HepG2 (cell line): ENCODE data around the gene CTIF. TPM values are rescaled to one million over a fixed set of nuclear protein-coding genes. Genes with fewer than 3 reads are reported as not detected.
A peak's percentile ranks its signal among the peaks of the same experiment; 100 is the strongest.

ENCODE experiments used
- ATAC-seq: fragments of 200-7000 bp; cut with Tn5 transposase; 3 replicates; pipeline ENCODE4 v1.9.1; 2020; ENCODE audit warnings: mild to moderate bottlenecking, moderate library complexity
- BruUV-seq: library from RNA; stranded (reverse); fragments of 400-500 nt; replicated peaks from 2 replicates; lab custom pipeline; 2021; lab: Mats Ljungman, UMichigan
- CTCF ChIA-PET: fragments of 300-600 bp; formaldehyde crosslinking; extraction: SDS; loops from one replicate; lab custom pipeline; 2021; ENCODE audit warnings: low total read pairs, inconsistent platforms, low intra/inter-chr PET ratio; lab: Yijun Ruan, JAX
- POLR2A ChIA-PET: fragments of 350-600 bp; sonication (Branson Sonifier 250); formaldehyde crosslinking; loops from one replicate; lab custom pipeline; 2020; ENCODE audit warnings: antibody characterized with exemption, inconsistent platforms; lab: Yijun Ruan, JAX
- DNase-seq: peaks from one replicate; pipeline ENCODE4 v3.0.0-alpha.2; 2015; ENCODE audit warnings: low spot score
- FAIRE-seq: peaks from 3 replicates; lab custom pipeline; 2011; peaks lifted over from hg19 to GRCh38; lab: Jason Lieb, UNC
- H2AFZ ChIP-seq: one replicate; pipeline ENCODE4 v1.6.1; 2011; ENCODE audit warnings: low read length, inconsistent platforms
- H3K27ac ChIP-seq: fragments of 300-600 bp; 3 replicates; pipeline ENCODE4 v1.8.0; 2011; ENCODE audit warnings: mixed run types, mild to moderate bottlenecking, mixed read lengths, low read length, inconsistent platforms; ENCODE audit not compliant: insufficient read depth; ENCODE audit errors: extremely low read length
- H3K27me3 ChIP-seq, 2 experiments: fragments of 200-600 bp in 1 of 2; 2 replicates in 1 of 2; 3 replicates in 1 of 2; pipeline versions ENCODE4 v1.6.0 to v1.8.0; 2011; ENCODE audit warnings: low read length in 2 of 2, mild to moderate bottlenecking in 2 of 2, moderate library complexity in 2 of 2, inconsistent platforms in 1 of 2; ENCODE audit not compliant: insufficient read depth in 2 of 2, control insufficient read depth in 1 of 2
- H3K36me3 ChIP-seq, 2 experiments: fragments of 200-600 bp in 1 of 2; replicated peaks in 1 of 2; 2 replicates in 1 of 2; 3 replicates in 1 of 2; pipeline versions ENCODE4 v1.5.1 to v1.8.0; 2011; ENCODE audit warnings: low read length in 2 of 2, inconsistent platforms in 1 of 2; ENCODE audit not compliant: insufficient read depth in 2 of 2, control insufficient read depth in 1 of 2
- H3K4me1 ChIP-seq: 2 replicates; pipeline ENCODE4 v1.5.1; 2012; ENCODE audit warnings: low read length, inconsistent platforms; ENCODE audit not compliant: insufficient read depth
- H3K4me2 ChIP-seq: 2 replicates; pipeline ENCODE4 v1.6.0; 2011; ENCODE audit warnings: low read depth, low read length, inconsistent platforms
- H3K4me3 ChIP-seq, 3 experiments: fragments of 200-600 bp in 1 of 3; sonication (generic), shearing (Covaris generic) in 1 of 3; replicated peaks in 1 of 3; 2 replicates each; pipeline ENCODE4 v1.5.1; 2011 to 2016; ENCODE audit warnings: low read length in 3 of 3, inconsistent platforms in 2 of 3, low read depth in 2 of 3, mild to moderate bottlenecking in 2 of 3, control low read depth in 1 of 3, mixed read lengths in 1 of 3; ENCODE audit not compliant: insufficient read depth in 1 of 3
- H3K79me2 ChIP-seq: one replicate; pipeline ENCODE4 v1.6.1; 2011; ENCODE audit warnings: low read length, inconsistent platforms; ENCODE audit not compliant: insufficient read depth
- H3K9ac ChIP-seq: 2 replicates; pipeline ENCODE4 v1.6.0; 2011; ENCODE audit warnings: mild to moderate bottlenecking, low read depth, low read length, inconsistent platforms; ENCODE audit not compliant: insufficient read depth
- H3K9me3 ChIP-seq: 2 replicates; pipeline ENCODE4 v1.5.1; 2012; ENCODE audit warnings: mild to moderate bottlenecking, low read length
- H4K20me1 ChIP-seq: 2 replicates; pipeline ENCODE4 v1.6.0; 2011; ENCODE audit warnings: inconsistent platforms, mild to moderate bottlenecking, low read length, moderate library complexity; ENCODE audit not compliant: insufficient read depth
- CHD2 ChIP-seq: IDR thresholded peaks from 2 replicates; pipeline ENCODE4 v1.6.1; 2011; ENCODE audit warnings: low read depth, low read length, improper control_type of control experiment
- HBP1 ChIP-seq: IDR thresholded peaks from 2 replicates; pipeline ENCODE4 v1.6.1; 2016; ENCODE audit warnings: low read depth, control low read depth
- HDAC2 ChIP-seq: sonication (generic); formaldehyde crosslinking; IDR thresholded peaks from 2 replicates; pipeline ENCODE4 v1.4.0; 2020; ENCODE audit warnings: missing genetic modification reagents
- NBN ChIP-seq: fragments of 450-650 bp; conservative IDR thresholded peaks from 2 replicates; pipeline ENCODE4 v1.6.1; 2017
- SAFB2 ChIP-seq: sonication (generic); formaldehyde crosslinking; IDR thresholded peaks from 2 replicates; pipeline ENCODE4 v1.5.1; 2020; ENCODE audit warnings: missing genetic modification reagents, low read depth, mild to moderate bottlenecking, borderline replicate concordance
- YY1 ChIP-seq: IDR thresholded peaks from 2 replicates; pipeline ENCODE4 v1.6.1; 2011; ENCODE audit warnings: low read length, low read depth, moderate library complexity, mild to moderate bottlenecking; ENCODE audit not compliant: insufficient read depth, insufficient replicate concordance
- ZNF17 ChIP-seq: sonication (generic); formaldehyde crosslinking; IDR thresholded peaks from 2 replicates; pipeline ENCODE4 v1.5.0; 2020; ENCODE audit warnings: mild to moderate bottlenecking, missing genetic modification reagents
- ZNF563 ChIP-seq: sonication (generic); formaldehyde crosslinking; IDR thresholded peaks from 2 replicates; pipeline ENCODE4 v1.8.0; 2022; ENCODE audit warnings: mild to moderate bottlenecking, moderate library complexity, missing genetic modification reagents
- ZNF629 ChIP-seq: sonication (generic); formaldehyde crosslinking; conservative IDR thresholded peaks from 2 replicates; pipeline ENCODE4 v1.5.0; 2020; ENCODE audit warnings: missing genetic modification reagents
- WGBS: methylation state at CpG from one replicate; pipeline ENCODE4 v1.1.6; 2017; ENCODE audit warnings: low lambda C conversion rate; 5-methylcytosine and 5-hydroxymethylcytosine counted together
- in situ Hi-C: cut with HindIII; loops from 2 replicates; pipeline ENCODE4 v1.10.0; 2017; ENCODE audit warnings: low pct_unique_long_range_greater_than_20kb; ENCODE audit not compliant: extremely low pct_ligation_motif_present
- intact Hi-C: fragments of 100-400 bp; cut with micrococcal nuclease; formaldehyde crosslinking; loops from one replicate; pipeline ENCODE4 v1.10.0; 2022; ENCODE audit not compliant: unreplicated experiment
- polyA plus RNA-seq, 8 experiments: library from polyadenylated mRNA; depleted of rRNA in 3 of 8; stranded (reverse) in 7 of 8; unstranded in 1 of 8; fragments of >200 nt; fragmentation: Illumina TruSeq in 4 of 8; extraction: Trizol in 4 of 8; gene quantifications; 2 replicates each; pipeline versions ENCODE4 v1.2.1 to v1.2.3, GENCODE V29; 2011 to 2016; ENCODE audit warnings: low read depth in 4 of 8, missing spikeins in 1 of 8, mixed read lengths in 1 of 8; ENCODE audit not compliant: insufficient read depth in 1 of 8
- total RNA-seq, 5 experiments: library from RNA; depleted of rRNA; stranded (reverse); fragments of >200 nt; fragmentation: Illumina TruSeq; extraction: Trizol; gene quantifications; 2 replicates each; pipeline ENCODE4 v1.2.3, GENCODE V29; 2016; ENCODE audit warnings: low read depth in 1 of 5

CTIF gene
- total and polyA plus RNA-seq, 2 of the 13 experiments (the other 11 are each of a cell fraction or from before 2014, with no cell fraction given) = 18.2 to 28.0 TPM

- no peak overlapping the region for H3K27ac ChIP-seq
- in situ Hi-C loops (no loop called here), intact Hi-C loops (no loop called here)
- TF ChIP-seq ZNF563 (CRISPR knock-in tag) (no peak), CHD2 (no peak), HBP1 (CRISPR knock-in tag) (no peak), NBN (no peak), HDAC2 (CRISPR knock-in tag) (no peak), YY1 (no peak), SAFB2 (no peak), ZNF17 (CRISPR knock-in tag) (no peak), ZNF629 (CRISPR knock-in tag) (0 out of 2 replicates have a peak, but pooled peaks have one; percentile 19)
- POLR2A ChIA-PET = no interaction called here
- no peaks in the 10 kb centered on the region for H3K9me3 ChIP-seq
- no peak for FAIRE-seq
- peaks cover 27% of the 10 kb centered on the region for H3K4me1 ChIP-seq
- peaks cover 3 to 29% of the 10 kb centered on the region in 2 experiments; a peak in 3 of 5 replicates for H3K36me3 ChIP-seq
- H4K20me1 ChIP-seq = no peaks in the 10 kb centered on the region; the same call in 1 of the 2 replicates
- CTCF ChIA-PET = no interaction called here
- WGBS = 84% methylated on average over 5 of the region's 5 CpGs
- no peak overlapping the region for H3K9ac ChIP-seq
- no peak overlapping the region for H2AFZ ChIP-seq
- DNase-seq = no peak
- H3K79me2 ChIP-seq = no peaks in the 10 kb centered on the region
- BruUV-seq = no TSS peak
- ATAC-seq = no peak
- H3K4me2 ChIP-seq = no peak overlapping the region
- no peaks in the 10 kb centered on the region for H3K27me3 ChIP-seq
- no peak overlapping the region for H3K4me3 ChIP-seq
Observed at GRCh38 chr18:48774941-48775340, 236.1 kb downstream of the CTIF start.
